ENCODE results near the gene CYP4F8.

Gene CYP4F8

GRCh38 chr19:15616183-15616582 lies 1.2 kb downstream of the CYP4F8 start:
- Histone ChIP-seq H4K8ac (ENCODE audit: low read depth, low read length) (no peak overlapping the region), H3K9me3 (ENCODE audit: insufficient read depth, low read depth, low read length) (peaks cover 63% of the 10 kb centered on the region)
- WGBS (ENCODE audit: extremely low coverage, insufficient coverage, insufficient read length), result no CpG with 5 or more reads among the region's 4 CpGs

DNA sequence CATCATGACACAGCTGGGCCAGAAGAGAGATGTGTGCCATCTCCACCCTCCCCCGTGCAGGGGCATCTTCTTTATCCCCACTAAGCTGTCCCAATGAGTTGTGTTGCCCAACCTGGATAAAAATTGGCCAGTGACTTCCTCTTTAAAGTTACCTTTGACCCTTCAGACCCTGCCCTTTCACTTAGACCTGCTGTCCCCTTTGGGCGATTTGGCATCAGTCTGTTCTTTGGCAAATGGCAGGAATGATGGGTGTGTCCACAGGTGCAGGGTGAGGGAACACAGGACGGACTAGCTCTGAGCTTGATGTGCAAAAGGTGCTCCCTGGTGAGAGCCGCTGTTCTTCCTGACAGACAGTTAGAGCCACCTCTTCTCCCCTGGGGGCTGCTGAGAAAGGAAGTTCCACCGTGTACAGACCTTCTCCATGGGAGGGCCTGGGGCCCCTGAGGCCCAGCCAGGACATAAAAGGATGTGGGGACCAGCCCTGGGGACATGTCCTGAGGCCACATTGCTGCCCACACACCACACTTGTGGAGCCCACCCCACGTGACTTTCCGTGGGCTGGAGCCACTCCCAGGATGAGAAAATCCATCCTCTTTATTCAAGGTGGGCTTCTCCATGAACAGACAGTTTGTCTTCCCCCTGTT lies 1.7 kb downstream of the CYP4F8 start:
- Histone ChIP-seq H3K9ac (ENCODE audit: low read length) (no peak overlapping the region), H3K4ac (ENCODE audit: low read depth, low read length) (no peak overlapping the region), H2AK5ac (ENCODE audit: low read length) (no peak overlapping the region), H3K14ac (ENCODE audit: low read length) (no peak overlapping the region), H3K27me3 (ENCODE audit: insufficient read depth, low read length) (no peaks in the 10 kb centered on the region), H3K4me3 (ENCODE audit: low read depth, low read length) (no peak overlapping the region), H2BK120ac (ENCODE audit: insufficient read depth, low read length, poor library complexity) (no peak overlapping the region), H3K79me2 (ENCODE audit: control insufficient read depth, insufficient read depth, low read length, poor library complexity) (no peaks in the 10 kb centered on the region), H3K18ac (ENCODE audit: low read length) (no peak overlapping the region), H4K91ac (ENCODE audit: low read depth, low read length) (no peak overlapping the region), H3K9me3 (ENCODE audit: insufficient read depth, low read depth, low read length) (peaks cover 63% of the 10 kb centered on the region), H2AFZ (ENCODE audit: insufficient read depth, low read length, poor library complexity) (no peak overlapping the region), H4K12ac (ENCODE audit: low read depth, low read length) (no peak overlapping the region), H2BK12ac (ENCODE audit: low read length) (no peak overlapping the region), H3K79me1 (ENCODE audit: low read length) (no peaks in the 10 kb centered on the region), H2BK5ac (ENCODE audit: low read depth, low read length, poor library complexity) (no peak overlapping the region), H3K4me1 (ENCODE audit: control insufficient read depth in 1 of 2, insufficient read depth in 2 of 2, low read length in 2 of 2) (no peaks in the 10 kb centered on the region), H3K27ac (ENCODE audit: low read depth, low read length) (no peak overlapping the region), H4K8ac (ENCODE audit: low read depth, low read length) (no peak overlapping the region), H3K36me3 (ENCODE audit: control insufficient read depth in 1 of 2, insufficient read depth in 2 of 2, low read length in 2 of 2) (no peaks in the 10 kb centered on the region), H3K23ac (ENCODE audit: low read length) (no peak overlapping the region), H3K4me2 (ENCODE audit: low read length) (no peak overlapping the region)
- no CpG with 5 or more reads among the region's 7 CpGs for WGBS (ENCODE audit: extremely low coverage, insufficient coverage, insufficient read length)
- DNase-seq, result no peak

More at GRCh38 chr19:15616183-15616582, 1.2 kb downstream of the CYP4F8 start:
- Histone ChIP-seq H3K79me2 (ENCODE audit: control insufficient read depth, insufficient read depth, low read length, poor library complexity) (no peaks in the 10 kb centered on the region), H3K18ac (ENCODE audit: low read length) (no peak overlapping the region), H2BK5ac (ENCODE audit: low read depth, low read length, poor library complexity) (no peak overlapping the region), H3K4ac (ENCODE audit: low read depth, low read length) (no peak overlapping the region), H3K9ac (ENCODE audit: low read length) (no peak overlapping the region), H3K23ac (ENCODE audit: low read length) (no peak overlapping the region), H2BK120ac (ENCODE audit: insufficient read depth, low read length, poor library complexity) (no peak overlapping the region), H3K79me1 (ENCODE audit: low read length) (no peaks in the 10 kb centered on the region), H3K14ac (ENCODE audit: low read length) (no peak overlapping the region), H2AK5ac (ENCODE audit: low read length) (no peak overlapping the region), H4K91ac (ENCODE audit: low read depth, low read length) (no peak overlapping the region), H2AFZ (ENCODE audit: insufficient read depth, low read length, poor library complexity) (no peak overlapping the region), H4K12ac (ENCODE audit: low read depth, low read length) (no peak overlapping the region), H2BK12ac (ENCODE audit: low read length) (no peak overlapping the region), H3K4me2 (ENCODE audit: low read length) (no peak overlapping the region), H3K4me1 (ENCODE audit: control insufficient read depth in 1 of 2, insufficient read depth in 2 of 2, low read length in 2 of 2) (no peaks in the 10 kb centered on the region), H3K27me3 (ENCODE audit: insufficient read depth, low read length) (no peaks in the 10 kb centered on the region), H3K27ac (ENCODE audit: low read depth, low read length) (no peak overlapping the region), H3K36me3 (ENCODE audit: control insufficient read depth in 1 of 2, insufficient read depth in 2 of 2, low read length in 2 of 2) (no peaks in the 10 kb centered on the region), H3K4me3 (ENCODE audit: low read depth, low read length) (no peak overlapping the region)
- DNase-seq, result no peak

DNA sequence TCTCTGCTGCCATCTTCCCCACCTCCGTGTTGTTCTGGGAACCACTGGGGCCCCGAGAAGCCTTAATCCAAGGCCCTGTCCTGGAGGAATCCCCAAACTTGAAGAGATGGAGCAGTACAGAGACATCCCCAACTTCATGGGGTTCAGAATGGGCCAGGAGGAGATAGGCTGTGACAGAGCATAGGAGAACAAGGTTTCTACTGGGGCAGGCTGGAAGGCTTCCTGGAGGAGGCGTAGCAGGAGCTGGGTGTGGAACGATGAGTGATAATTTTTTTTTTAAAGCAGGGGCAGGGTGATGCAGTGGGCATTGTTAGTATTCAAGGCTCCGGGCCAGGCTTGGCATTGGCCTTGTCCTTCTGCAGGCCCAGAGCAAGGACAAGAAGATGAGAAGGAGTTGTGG lies 3.3 kb downstream of the CYP4F8 start:
- no peak overlapping the region for H3K4me2 ChIP-seq (ENCODE audit: low read length)
- H3K18ac ChIP-seq (ENCODE audit: low read length), result no peak overlapping the region
- H4K12ac ChIP-seq (ENCODE audit: low read depth, low read length), result no peak overlapping the region
- H3K4ac ChIP-seq (ENCODE audit: low read depth, low read length), result no peak overlapping the region
- no peaks in the 10 kb centered on the region for H3K27me3 ChIP-seq (ENCODE audit: insufficient read depth, low read length)
- no peak overlapping the region for H4K8ac ChIP-seq (ENCODE audit: low read depth, low read length)
- H3K79me1 ChIP-seq (ENCODE audit: low read length), result no peaks in the 10 kb centered on the region
- H3K4me3 ChIP-seq (ENCODE audit: low read depth, low read length), result no peak overlapping the region
- H2AFZ ChIP-seq (ENCODE audit: insufficient read depth, low read length, poor library complexity), result no peak overlapping the region
- H2AK5ac ChIP-seq (ENCODE audit: low read length), result no peak overlapping the region
- no peak overlapping the region for H2BK120ac ChIP-seq (ENCODE audit: insufficient read depth, low read length, poor library complexity)
- no peak overlapping the region for H3K23ac ChIP-seq (ENCODE audit: low read length)
- WGBS (ENCODE audit: extremely low coverage, insufficient coverage, insufficient read length), result no CpG with 5 or more reads among the region's 5 CpGs
- no peak overlapping the region for H2BK12ac ChIP-seq (ENCODE audit: low read length)
- H3K9me3 ChIP-seq (ENCODE audit: insufficient read depth, low read depth, low read length), result peaks cover 70% of the 10 kb centered on the region
- H3K9ac ChIP-seq (ENCODE audit: low read length), result no peak overlapping the region
- no peaks in the 10 kb centered on the region for H3K4me1 ChIP-seq (ENCODE audit: control insufficient read depth in 1 of 2, insufficient read depth in 2 of 2, low read length in 2 of 2)
- no peak overlapping the region for H4K91ac ChIP-seq (ENCODE audit: low read depth, low read length)
- H3K79me2 ChIP-seq (ENCODE audit: control insufficient read depth, insufficient read depth, low read length, poor library complexity), result no peaks in the 10 kb centered on the region
- H3K27ac ChIP-seq (ENCODE audit: low read depth, low read length), result no peak overlapping the region
- DNase-seq, result no peak
- H3K36me3 ChIP-seq (ENCODE audit: control insufficient read depth in 1 of 2, insufficient read depth in 2 of 2, low read length in 2 of 2), result no peaks in the 10 kb centered on the region
- no peak overlapping the region for H2BK5ac ChIP-seq (ENCODE audit: low read depth, low read length, poor library complexity)
- no peak overlapping the region for H3K14ac ChIP-seq (ENCODE audit: low read length)

- Histone ChIP-seq H2BK5ac (ENCODE audit: low read depth, low read length, poor library complexity) (no peak overlapping the region), H3K36me3 (ENCODE audit: control insufficient read depth in 1 of 2, insufficient read depth in 2 of 2, low read length in 2 of 2) (no peaks in the 10 kb centered on the region), H2BK12ac (ENCODE audit: low read length) (no peak overlapping the region), H3K18ac (ENCODE audit: low read length) (no peak overlapping the region), H3K27me3 (ENCODE audit: insufficient read depth, low read length) (no peaks in the 10 kb centered on the region), H2BK120ac (ENCODE audit: insufficient read depth, low read length, poor library complexity) (no peak overlapping the region), H2AFZ (ENCODE audit: insufficient read depth, low read length, poor library complexity) (no peak overlapping the region), H4K12ac (ENCODE audit: low read depth, low read length) (no peak overlapping the region), H3K9ac (ENCODE audit: low read length) (no peak overlapping the region), H3K4me1 (ENCODE audit: control insufficient read depth in 1 of 2, insufficient read depth in 2 of 2, low read length in 2 of 2) (no peaks in the 10 kb centered on the region), H3K4ac (ENCODE audit: low read depth, low read length) (no peak overlapping the region), H3K4me2 (ENCODE audit: low read length) (no peak overlapping the region), H3K4me3 (ENCODE audit: low read depth, low read length) (no peak overlapping the region), H3K14ac (ENCODE audit: low read length) (no peak overlapping the region), H3K9me3 (ENCODE audit: insufficient read depth, low read depth, low read length) (peaks cover 49% of the 10 kb centered on the region), H3K23ac (ENCODE audit: low read length) (no peak overlapping the region), H4K91ac (ENCODE audit: low read depth, low read length) (no peak overlapping the region), H2AK5ac (ENCODE audit: low read length) (no peak overlapping the region), H3K79me1 (ENCODE audit: low read length) (no peaks in the 10 kb centered on the region), H3K27ac (ENCODE audit: low read depth, low read length) (no peak overlapping the region), H4K8ac (ENCODE audit: low read depth, low read length) (no peak overlapping the region), H3K79me2 (ENCODE audit: control insufficient read depth, insufficient read depth, low read length, poor library complexity) (no peaks in the 10 kb centered on the region)
- no CpG with 5 or more reads among the region's 1 CpG for WGBS (ENCODE audit: extremely low coverage, insufficient coverage, insufficient read length)
- DNase-seq, result no peak
Measured at GRCh38 chr19:15621801-15622200, 6.8 kb downstream of the CYP4F8 start.
